Rectal smooth muscle tissue (tissue), 1 donor: ENCODE measurements around the gene LAMB1.

Source experiments
- H3K27ac ChIP-seq: one replicate; pipeline ENCODE4 v1.7.0; 2013; ENCODE audit warnings: low read depth, low read length, inconsistent platforms
- H3K27me3 ChIP-seq: one replicate; pipeline ENCODE4 v1.7.0; 2013; ENCODE audit warnings: low read length; ENCODE audit not compliant: control insufficient read depth, insufficient read depth
- H3K36me3 ChIP-seq: one replicate; pipeline ENCODE4 v1.7.0; 2013; ENCODE audit warnings: low read length; ENCODE audit not compliant: control insufficient read depth, insufficient read depth
- H3K4me1 ChIP-seq: one replicate; pipeline ENCODE4 v1.7.0; 2013; ENCODE audit warnings: low read length; ENCODE audit not compliant: control insufficient read depth, insufficient read depth
- H3K4me3 ChIP-seq: one replicate; pipeline ENCODE4 v1.7.0; 2013; ENCODE audit warnings: low read length
- H3K9ac ChIP-seq: one replicate; pipeline ENCODE4 v1.7.0; 2013; ENCODE audit warnings: low read length

The LAMB1 gene

GRCh38 chr7:108004220-108005142, 1.5 kb upstream of the LAMB1 start:
- Histone ChIP-seq H3K27me3 (no peaks in the 10 kb centered on the region), H3K4me3 (no peak overlapping the region), H3K9ac (no peak overlapping the region), H3K4me1 (peaks cover 3% of the 10 kb centered on the region), H3K36me3 (no peaks in the 10 kb centered on the region), H3K27ac (peak overlapping the region; percentile 30)

- Histone ChIP-seq H3K4me1 (peaks cover 3% of the 10 kb centered on the region), H3K9ac (no peak overlapping the region), H3K27ac (peak overlapping the region; percentile 72)
Observed at GRCh38 chr7:108003599-108003935, 606 bp upstream of the LAMB1 start.

GRCh38 chr7:108001764-108002725, 916 bp downstream of the LAMB1 start:
- H3K9ac ChIP-seq, result peak overlapping the region; percentile 7
- H3K4me1 ChIP-seq, result peaks cover 3% of the 10 kb centered on the region
- H3K4me3 ChIP-seq, result peak overlapping the region; percentile 88

More at GRCh38 chr7:108003599-108003935, 606 bp upstream of the LAMB1 start:
- Histone ChIP-seq H3K4me3 (peak overlapping the region; percentile 88), H3K36me3 (no peaks in the 10 kb centered on the region), H3K27me3 (no peaks in the 10 kb centered on the region)

GRCh38 chr7:108000875-108001763, 1.8 kb downstream of the LAMB1 start:
- no peaks in the 10 kb centered on the region for H3K36me3 ChIP-seq
- H3K27ac ChIP-seq, result peak overlapping the region; percentile 72
- peak overlapping the region; percentile 7 for H3K9ac ChIP-seq
- peak overlapping the region; percentile 88 for H3K4me3 ChIP-seq
- H3K4me1 ChIP-seq, result peaks cover 8% of the 10 kb centered on the region
- H3K27me3 ChIP-seq, result no peaks in the 10 kb centered on the region

More at GRCh38 chr7:108001764-108002725, 916 bp downstream of the LAMB1 start:
- no peaks in the 10 kb centered on the region for H3K36me3 ChIP-seq
- peak overlapping the region; percentile 72 for H3K27ac ChIP-seq
- H3K27me3 ChIP-seq, result no peaks in the 10 kb centered on the region

- no peak overlapping the region for H3K9ac ChIP-seq
- H3K4me3 ChIP-seq, result no peak overlapping the region
- peaks cover 16% of the 10 kb centered on the region for H3K4me1 ChIP-seq
- no peaks in the 10 kb centered on the region for H3K36me3 ChIP-seq
- no peaks in the 10 kb centered on the region for H3K27me3 ChIP-seq
- H3K27ac ChIP-seq, result peak overlapping the region; percentile 72
Observed at GRCh38 chr7:107999779-108000560, 3.0 kb downstream of the LAMB1 start.

GRCh38 chr7:107998660-107999480, 4.1 kb downstream of the LAMB1 start:
- Histone ChIP-seq H3K27me3 (no peaks in the 10 kb centered on the region), H3K4me1 (peaks cover 21% of the 10 kb centered on the region), H3K36me3 (no peaks in the 10 kb centered on the region), H3K27ac (no peak overlapping the region), H3K9ac (no peak overlapping the region), H3K4me3 (no peak overlapping the region)

- no peak overlapping the region for H3K9ac ChIP-seq
- H3K27me3 ChIP-seq, result no peaks in the 10 kb centered on the region
- H3K4me1 ChIP-seq, result peaks cover 25% of the 10 kb centered on the region
- no peak overlapping the region for H3K4me3 ChIP-seq
- peaks cover 3% of the 10 kb centered on the region for H3K36me3 ChIP-seq
- H3K27ac ChIP-seq, result no peak overlapping the region
Observed at GRCh38 chr7:107998150-107998549, 4.8 kb downstream of the LAMB1 start.

GRCh38 chr7:107996072-107996882, 6.7 kb downstream of the LAMB1 start:
- no peak overlapping the region for H3K9ac ChIP-seq
- peaks cover 25% of the 10 kb centered on the region for H3K4me1 ChIP-seq
- H3K4me3 ChIP-seq, result no peak overlapping the region
- H3K27me3 ChIP-seq, result no peaks in the 10 kb centered on the region
- H3K27ac ChIP-seq, result peak overlapping the region; percentile 54
- H3K36me3 ChIP-seq, result peaks cover 9% of the 10 kb centered on the region

- Histone ChIP-seq H3K36me3 (peaks cover 9% of the 10 kb centered on the region), H3K4me3 (no peak overlapping the region), H3K27me3 (no peaks in the 10 kb centered on the region), H3K9ac (no peak overlapping the region), H3K4me1 (peaks cover 22% of the 10 kb centered on the region), H3K27ac (peak overlapping the region; percentile 54)
Observed at GRCh38 chr7:107995184-107996071, 7.5 kb downstream of the LAMB1 start.
